Stimulated activated CD8-positive, alpha-beta memory T cell treated with anti-CD3 and anti-CD28 coated beads, Interleukin-7, amount 100 ng/mL, for 24 hours (primary cell): ENCODE data around the gene RUNX2.
"Not testable (repeated sequence)": the region's sequence is repeated elsewhere in the genome, so short reads cannot be mapped to it uniquely, and the experiment has no call there.

ENCODE experiments used
- DNase-seq: peaks from one replicate; pipeline ENCODE4 v3.0.0-alpha.2; 2020; ENCODE audit warnings: low read depth

The RUNX2 gene

GRCh38 chr6:45457141-45457540 is 129.0 kb downstream of the RUNX2 start:
- DNase-seq: no peak

GRCh38 chr6:45458672-45459071 is 130.5 kb downstream of the RUNX2 start:
- no peak for DNase-seq

- no peak for DNase-seq
Observed at GRCh38 chr6:45460166-45460565, 132.0 kb downstream of the RUNX2 start.

- no peak for DNase-seq
Observed at GRCh38 chr6:45461486-45461885, 133.4 kb downstream of the RUNX2 start.

- no peak for DNase-seq
Observed at GRCh38 chr6:45462190-45463134, 134.3 kb downstream of the RUNX2 start.

- DNase-seq: no peak
Observed at GRCh38 chr6:45464685-45465084, 136.6 kb downstream of the RUNX2 start.

- no peak for DNase-seq
Observed at GRCh38 chr6:45466686-45467085, 138.6 kb downstream of the RUNX2 start.

- DNase-seq: not testable (repeated sequence)
Observed at GRCh38 chr6:45467417-45467816, 139.3 kb downstream of the RUNX2 start.

GRCh38 chr6:45467853-45468252 is 139.7 kb downstream of the RUNX2 start:
- DNase-seq: no peak

GRCh38 chr6:45469663-45470062 is 141.5 kb downstream of the RUNX2 start:
- no peak for DNase-seq

GRCh38 chr6:45470131-45470738 is 142.1 kb downstream of the RUNX2 start:
- no peak for DNase-seq

- no peak for DNase-seq
Observed at GRCh38 chr6:45472382-45472781, 144.3 kb downstream of the RUNX2 start.

- no peak for DNase-seq
Observed at GRCh38 chr6:45473121-45473993, 145.2 kb downstream of the RUNX2 start.

- no peak for DNase-seq
Observed at GRCh38 chr6:45474376-45474775, 146.2 kb downstream of the RUNX2 start.

- no peak for DNase-seq
Observed at GRCh38 chr6:45476341-45476740, 148.2 kb downstream of the RUNX2 start.

- no peak for DNase-seq
Observed at GRCh38 chr6:45477278-45477677, 149.1 kb downstream of the RUNX2 start.

GRCh38 chr6:45477790-45478189 is 149.7 kb downstream of the RUNX2 start:
- DNase-seq: no peak

GRCh38 chr6:45478240-45478639 is 150.1 kb downstream of the RUNX2 start:
- DNase-seq: no peak

GRCh38 chr6:45479834-45480751 is 152.0 kb downstream of the RUNX2 start:
- DNase-seq: no peak

GRCh38 chr6:45480752-45481415 is 152.8 kb downstream of the RUNX2 start:
- no peak for DNase-seq

GRCh38 chr6:45483021-45483420 is 154.9 kb downstream of the RUNX2 start:
- DNase-seq: no peak
